ENCODE data around the gene DMPK. TPM values are rescaled to one million over a fixed set of nuclear protein-coding genes. Genes with fewer than 3 reads are reported as not detected.

The DMPK gene
- total RNA-seq, 6 experiments from 2014 or later, result 85.5 to 144 (median 102) TPM

GRCh38 chr19:45825917-45826893 lies 43.9 kb upstream of the DMPK start:
- Mint-ChIP-seq H3K27ac (no peak overlapping the region), H3K4me3 (no peak overlapping the region), H3K4me1 (ENCODE audit: low read depth) (no peaks in the 10 kb centered on the region), H3K27me3 (ENCODE audit: insufficient read depth) (peaks cover 6% of the 10 kb centered on the region), H3K36me3 (ENCODE audit: low read depth) (peaks cover 29% of the 10 kb centered on the region), H3K9me3 (no peaks in the 10 kb centered on the region)
- no peak for TF ChIP-seq CTCF (IDR thresholded peaks at IDR 0.05)
- no peak for DNase-seq

GRCh38 chr19:45825263-45825605 lies 42.9 kb upstream of the DMPK start:
- Mint-ChIP-seq H3K4me1 (ENCODE audit: low read depth) (no peaks in the 10 kb centered on the region), H3K9me3 (no peaks in the 10 kb centered on the region), H3K27ac (no peak overlapping the region), H3K36me3 (ENCODE audit: low read depth) (peaks cover 24% of the 10 kb centered on the region), H3K27me3 (ENCODE audit: insufficient read depth) (peaks cover 6% of the 10 kb centered on the region), H3K4me3 (no peak overlapping the region)
- DNase-seq, result no peak
- TF ChIP-seq CTCF (IDR thresholded peaks at IDR 0.05), result no peak

GRCh38 chr19:45824531-45825262 lies 42.4 kb upstream of the DMPK start:
- DNase-seq, result no peak
- H3K4me1 Mint-ChIP-seq (ENCODE audit: low read depth), result no peaks in the 10 kb centered on the region
- H3K27me3 Mint-ChIP-seq (ENCODE audit: insufficient read depth), result peaks cover 6% of the 10 kb centered on the region
- H3K36me3 Mint-ChIP-seq (ENCODE audit: low read depth), result peaks cover 21% of the 10 kb centered on the region
- no peak overlapping the region for H3K27ac Mint-ChIP-seq
- no peak overlapping the region for H3K4me3 Mint-ChIP-seq
- no peaks in the 10 kb centered on the region for H3K9me3 Mint-ChIP-seq
- TF ChIP-seq CTCF (IDR thresholded peaks at IDR 0.05), result no peak

- no peak for DNase-seq
- Mint-ChIP-seq H3K36me3 (ENCODE audit: low read depth) (peaks cover 15% of the 10 kb centered on the region), H3K9me3 (no peaks in the 10 kb centered on the region), H3K4me3 (no peak overlapping the region), H3K4me1 (ENCODE audit: low read depth) (no peaks in the 10 kb centered on the region), H3K27me3 (ENCODE audit: insufficient read depth) (peaks cover 8% of the 10 kb centered on the region), H3K27ac (no peak overlapping the region)
- no peak for TF ChIP-seq CTCF (IDR thresholded peaks at IDR 0.05)
Observed at GRCh38 chr19:45824041-45824471, 41.8 kb upstream of the DMPK start.

GRCh38 chr19:45823182-45823581 lies 40.9 kb upstream of the DMPK start:
- Mint-ChIP-seq H3K27ac (no peak overlapping the region), H3K4me3 (no peak overlapping the region), H3K9me3 (no peaks in the 10 kb centered on the region), H3K36me3 (ENCODE audit: low read depth) (peaks cover 7% of the 10 kb centered on the region), H3K4me1 (ENCODE audit: low read depth) (no peaks in the 10 kb centered on the region), H3K27me3 (ENCODE audit: insufficient read depth) (peaks cover 6% of the 10 kb centered on the region)
- no peak for TF ChIP-seq CTCF (IDR thresholded peaks at IDR 0.05)
- DNase-seq, result no peak

All from HFFc6 (cell line).